Loucy (cell line): ENCODE data around the gene TRAF3.

ENCODE experiments used
- H2AFZ ChIP-seq: fragments of 200-600 bp; sonication (generic); 2 replicates; pipeline ENCODE4 v1.6.0; 2016; ENCODE audit warnings: antibody characterized with exemption, mild to moderate bottlenecking, low read length, moderate library complexity
- H3F3A ChIP-seq: fragments of 200-600 bp; 2 replicates; pipeline ENCODE4 v1.6.0; 2016; ENCODE audit warnings: antibody characterized with exemption, low read depth, mild to moderate bottlenecking
- H3K27me3 ChIP-seq: fragments of 200-600 bp; sonication (generic); 2 replicates; pipeline ENCODE4 v1.6.1; 2014; ENCODE audit warnings: low read length, mild to moderate bottlenecking; ENCODE audit not compliant: insufficient read depth, poor library complexity, severe bottlenecking
- H3K36me3 ChIP-seq: fragments of 200-600 bp; sonication (generic); 2 replicates; pipeline ENCODE4 v1.6.1; 2016; ENCODE audit warnings: low read length; ENCODE audit not compliant: insufficient read depth
- H3K4me1 ChIP-seq: fragments of 200-600 bp; sonication (generic); 2 replicates; pipeline ENCODE4 v1.5.1; 2014; ENCODE audit warnings: low read length, mild to moderate bottlenecking; ENCODE audit not compliant: insufficient read depth, poor library complexity, severe bottlenecking
- H3K4me2 ChIP-seq: fragments of 200-600 bp; sonication (generic); 2 replicates; pipeline ENCODE4 v1.6.0; 2014; ENCODE audit warnings: antibody characterized with exemption, low read length, low read depth, mild to moderate bottlenecking; ENCODE audit not compliant: poor library complexity, severe bottlenecking
- H3K4me3 ChIP-seq: fragments of 200-600 bp; sonication (generic); 2 replicates; pipeline ENCODE4 v1.5.1; 2014; ENCODE audit warnings: low read length, mild to moderate bottlenecking, mixed read lengths; ENCODE audit not compliant: poor library complexity, severe bottlenecking
- H3K79me2 ChIP-seq: fragments of 200-600 bp; sonication (generic); 2 replicates; pipeline ENCODE4 v1.6.1; 2014; ENCODE audit warnings: low read length; ENCODE audit not compliant: insufficient read depth
- H3K9ac ChIP-seq: fragments of 200-600 bp; sonication (generic); 2 replicates; pipeline ENCODE4 v1.6.0; 2014; ENCODE audit warnings: mild to moderate bottlenecking, low read depth, low read length, moderate library complexity; ENCODE audit not compliant: poor library complexity, severe bottlenecking
- H3K9me2 ChIP-seq: fragments of 200-600 bp; sonication (generic); replicated peaks from 2 replicates; pipeline ENCODE4 v1.6.1; 2016; ENCODE audit warnings: low read depth, low read length, mixed read lengths
- H3K9me3 ChIP-seq: fragments of 200-600 bp; sonication (generic); 2 replicates; pipeline ENCODE4 v1.6.1; 2014; ENCODE audit warnings: mild to moderate bottlenecking, antibody characterized with exemption, low read length, low read depth; ENCODE audit not compliant: insufficient read depth
- H4K20me1 ChIP-seq: fragments of 200-600 bp; sonication (generic); 2 replicates; pipeline ENCODE4 v1.6.0; 2014; ENCODE audit warnings: antibody characterized with exemption, low read length, mild to moderate bottlenecking; ENCODE audit not compliant: insufficient read depth, poor library complexity, severe bottlenecking
- EZH2phosphoT487 ChIP-seq: fragments of 200-600 bp; IDR thresholded peaks from 2 replicates; pipeline ENCODE4 v1.6.1; 2018; ENCODE audit warnings: antibody characterized with exemption, mild to moderate bottlenecking, moderate library complexity, borderline replicate concordance
- TF ChIP-seq, protein P1 (sequence below): fragments of 200-600 bp; sonication (generic); conservative IDR thresholded peaks from 2 replicates; pipeline ENCODE4 v1.5.1; 2014; ENCODE audit warnings: mild to moderate bottlenecking, antibody characterized with exemption, low read length

The TRAF3 gene

DNA sequence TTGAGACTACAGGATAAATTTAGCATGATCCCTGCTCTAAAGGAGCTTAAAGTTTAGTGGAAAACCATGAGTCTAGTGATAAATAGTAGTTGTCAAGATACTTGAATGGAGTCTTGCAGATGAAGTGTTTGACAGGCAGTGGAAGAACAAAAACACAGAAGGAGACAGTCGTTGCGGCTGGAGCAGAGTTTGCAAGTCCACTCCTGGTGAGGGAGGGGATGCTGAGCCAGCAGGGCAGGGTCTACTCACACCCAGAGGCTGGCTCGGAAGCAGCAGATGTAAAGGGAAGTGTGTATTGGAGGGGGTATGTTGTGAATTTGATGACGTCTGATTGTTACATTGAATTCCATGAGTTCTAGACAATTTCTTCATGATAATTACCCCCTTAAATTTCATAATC, 61.3 kb downstream of the TRAF3 start:
- Histone ChIP-seq H3K4me3 (no peak overlapping the region), H3K4me1 (no peaks in the 10 kb centered on the region), H3K9ac (no peak overlapping the region), H3K9me2 (no peaks in the 10 kb centered on the region), H3K9me3 (no peaks in the 10 kb centered on the region), H3K79me2 (no peaks in the 10 kb centered on the region), H3K36me3 (no peaks in the 10 kb centered on the region; the same call in 1 of the 2 replicates), H2AFZ (no peak overlapping the region), H3F3A (no peaks in the 10 kb centered on the region), H4K20me1 (no peaks in the 10 kb centered on the region), H3K27me3 (no peaks in the 10 kb centered on the region), H3K4me2 (no peak overlapping the region)
- TF ChIP-seq, protein P1, sequence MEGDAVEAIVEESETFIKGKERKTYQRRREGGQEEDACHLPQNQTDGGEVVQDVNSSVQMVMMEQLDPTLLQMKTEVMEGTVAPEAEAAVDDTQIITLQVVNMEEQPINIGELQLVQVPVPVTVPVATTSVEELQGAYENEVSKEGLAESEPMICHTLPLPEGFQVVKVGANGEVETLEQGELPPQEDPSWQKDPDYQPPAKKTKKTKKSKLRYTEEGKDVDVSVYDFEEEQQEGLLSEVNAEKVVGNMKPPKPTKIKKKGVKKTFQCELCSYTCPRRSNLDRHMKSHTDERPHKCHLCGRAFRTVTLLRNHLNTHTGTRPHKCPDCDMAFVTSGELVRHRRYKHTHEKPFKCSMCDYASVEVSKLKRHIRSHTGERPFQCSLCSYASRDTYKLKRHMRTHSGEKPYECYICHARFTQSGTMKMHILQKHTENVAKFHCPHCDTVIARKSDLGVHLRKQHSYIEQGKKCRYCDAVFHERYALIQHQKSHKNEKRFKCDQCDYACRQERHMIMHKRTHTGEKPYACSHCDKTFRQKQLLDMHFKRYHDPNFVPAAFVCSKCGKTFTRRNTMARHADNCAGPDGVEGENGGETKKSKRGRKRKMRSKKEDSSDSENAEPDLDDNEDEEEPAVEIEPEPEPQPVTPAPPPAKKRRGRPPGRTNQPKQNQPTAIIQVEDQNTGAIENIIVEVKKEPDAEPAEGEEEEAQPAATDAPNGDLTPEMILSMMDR, result no peak
- no peak for TF ChIP-seq EZH2phosphoT487

DNA sequence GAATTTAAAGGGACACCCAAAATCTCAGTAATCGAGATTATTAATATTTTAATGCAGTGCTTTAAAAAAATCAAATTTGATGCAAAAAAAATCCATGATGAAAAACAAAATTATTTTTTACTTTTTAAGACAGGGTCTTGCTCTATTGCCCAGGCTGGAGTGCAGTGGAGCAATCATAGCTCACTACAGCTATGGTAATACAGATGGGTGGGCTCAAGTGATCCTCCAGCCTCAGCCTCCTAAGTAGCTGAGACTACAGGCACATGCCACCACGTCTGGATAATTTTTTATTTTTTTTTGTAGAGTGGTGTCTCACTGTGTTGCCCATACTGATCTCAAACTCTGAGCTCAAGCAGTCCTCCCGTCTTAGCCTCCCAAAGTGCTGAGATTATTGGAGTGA, 62.9 kb downstream of the TRAF3 start:
- no peaks in the 10 kb centered on the region for H3K9me2 ChIP-seq
- H3K36me3 ChIP-seq, result no peaks in the 10 kb centered on the region
- no peaks in the 10 kb centered on the region for H3F3A ChIP-seq
- H3K4me2 ChIP-seq, result no peak overlapping the region
- no peaks in the 10 kb centered on the region for H3K27me3 ChIP-seq
- no peak overlapping the region for H2AFZ ChIP-seq
- TF ChIP-seq EZH2phosphoT487, result no peak
- TF ChIP-seq, protein P1, result no peak
- H3K9ac ChIP-seq, result no peak overlapping the region
- H3K79me2 ChIP-seq, result no peaks in the 10 kb centered on the region
- no peaks in the 10 kb centered on the region for H3K4me1 ChIP-seq
- H3K9me3 ChIP-seq, result no peaks in the 10 kb centered on the region
- H3K4me3 ChIP-seq, result no peak overlapping the region
- H4K20me1 ChIP-seq, result no peaks in the 10 kb centered on the region

DNA sequence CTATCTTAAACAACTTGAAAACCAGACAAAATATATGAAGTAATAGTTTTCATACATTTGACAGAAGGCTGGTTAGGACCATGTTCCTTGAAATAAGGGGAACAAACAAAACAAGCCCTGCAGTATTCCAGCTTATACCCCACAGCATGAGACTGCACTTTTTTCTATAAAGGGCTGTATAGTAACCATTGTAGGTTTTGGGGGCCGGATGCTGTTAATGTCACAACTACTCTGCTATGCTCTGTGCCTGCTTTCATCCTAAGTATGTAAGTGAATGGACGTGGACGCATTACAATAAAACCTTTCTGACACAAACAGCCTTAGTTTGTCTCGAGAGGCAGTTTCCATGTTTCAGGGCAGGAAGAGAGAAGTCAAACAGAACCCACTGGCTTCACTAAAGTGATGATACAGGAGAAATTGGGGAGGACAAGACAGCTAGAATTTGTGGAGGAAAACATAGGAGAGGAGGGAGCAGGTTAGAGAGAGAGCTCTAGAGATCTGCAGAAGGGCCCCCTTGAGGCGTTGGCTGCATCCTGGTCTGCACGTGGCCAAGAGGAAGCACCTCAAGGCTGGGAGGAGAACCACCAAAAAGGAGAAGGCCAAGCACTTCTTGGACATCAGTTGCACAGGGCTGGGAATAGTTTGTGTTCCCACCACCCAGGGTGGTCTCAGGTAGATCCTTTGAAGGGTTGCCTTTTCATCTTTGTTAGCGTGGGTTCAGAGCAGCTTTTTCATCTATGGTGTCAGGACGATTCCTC, 63.7 kb downstream of the TRAF3 start:
- H3K4me3 ChIP-seq, result no peak overlapping the region
- no peaks in the 10 kb centered on the region for H3K4me1 ChIP-seq
- H2AFZ ChIP-seq, result no peak overlapping the region
- H3K9me3 ChIP-seq, result no peaks in the 10 kb centered on the region
- no peaks in the 10 kb centered on the region for H3K79me2 ChIP-seq
- TF ChIP-seq EZH2phosphoT487, result no peak
- TF ChIP-seq, protein P1, result no peak
- no peaks in the 10 kb centered on the region for H3K36me3 ChIP-seq
- no peaks in the 10 kb centered on the region for H3K27me3 ChIP-seq
- H3F3A ChIP-seq, result no peaks in the 10 kb centered on the region
- no peak overlapping the region for H3K4me2 ChIP-seq
- no peaks in the 10 kb centered on the region for H4K20me1 ChIP-seq
- H3K9ac ChIP-seq, result no peak overlapping the region
- no peaks in the 10 kb centered on the region for H3K9me2 ChIP-seq
